WI38 (cell line): Measurements from ENCODE around the gene RALGAPA2.

Experiments used
- H3K4me3 ChIP-seq: 2 replicates; pipeline ENCODE4 v1.5.1; 2011; ENCODE audit warnings: low read depth, mild to moderate bottlenecking, control low read depth, low read length
- CTCF ChIP-seq: IDR thresholded peaks from 2 replicates; pipeline ENCODE4 v1.5.1; 2012; ENCODE audit warnings: low read depth, mild to moderate bottlenecking, control low read depth, low read length

Gene RALGAPA2

GRCh38 chr20:20664795-20665589 lies 47.5 kb downstream of the RALGAPA2 start:
- no peak for TF ChIP-seq CTCF
- H3K4me3 ChIP-seq = no peak overlapping the region

GRCh38 chr20:20663841-20664240 lies 48.6 kb downstream of the RALGAPA2 start:
- no peak overlapping the region for H3K4me3 ChIP-seq
- no peak for TF ChIP-seq CTCF

GRCh38 chr20:20658871-20659431 lies 53.5 kb downstream of the RALGAPA2 start:
- H3K4me3 ChIP-seq = no peak overlapping the region
- TF ChIP-seq CTCF = no peak

GRCh38 chr20:20658123-20658522 lies 54.3 kb downstream of the RALGAPA2 start:
- no peak for TF ChIP-seq CTCF
- no peak overlapping the region for H3K4me3 ChIP-seq

DNA sequence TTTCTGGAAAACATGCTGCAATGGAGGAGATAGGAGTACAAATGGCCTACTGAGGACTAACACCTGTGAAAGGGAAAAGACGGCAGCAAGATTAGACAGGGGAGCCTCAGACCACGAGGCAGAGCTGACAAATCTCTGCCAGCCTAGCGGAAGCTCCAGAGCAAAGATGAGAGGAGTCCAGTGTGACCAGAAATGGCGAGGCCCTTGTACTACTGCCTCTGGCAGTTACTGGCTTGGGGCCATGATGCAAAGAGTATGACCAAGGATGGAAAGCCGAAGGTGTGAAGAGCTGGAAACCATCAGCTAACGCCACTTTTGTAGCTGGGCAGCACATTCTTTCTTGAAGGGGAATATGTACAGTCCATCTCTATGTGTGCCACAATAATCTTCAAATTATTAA lies 55.4 kb downstream of the RALGAPA2 start:
- H3K4me3 ChIP-seq = no peak overlapping the region
- no peak for TF ChIP-seq CTCF

- TF ChIP-seq CTCF = no peak
- H3K4me3 ChIP-seq = no peak overlapping the region
Observed at GRCh38 chr20:20655883-20656282, 56.6 kb downstream of the RALGAPA2 start.

- no peak overlapping the region for H3K4me3 ChIP-seq
Observed at GRCh38 chr20:20649945-20650344, 62.5 kb downstream of the RALGAPA2 start.

More at GRCh38 chr20:20649945-20650344, 62.5 kb downstream of the RALGAPA2 start:
- TF ChIP-seq CTCF = no peak
